Stimulated activated CD4-positive, alpha-beta T cell treated with anti-CD3 and anti-CD28 coated beads, Interleukin-12 subunit alpha, Interleukin-12 subunit beta, amount 100 ng/mL, for 48 hours (primary cell): Measurements from ENCODE around the gene CMC2.
A peak's percentile ranks its signal among the peaks of the same experiment; 100 is the strongest.

ENCODE experiments used
- DNase-seq, 3 donors: peaks; one replicate each; pipeline ENCODE4 v3.0.0-alpha.2; 2020; ENCODE audit warnings: low read depth in 2 of 3, low spot score in 1 of 3

The CMC2 gene

GRCh38 chr16:80932708-80933095 is 74.0 kb downstream of the CMC2 start:
- no peak for DNase-seq

- DNase-seq: no peak
Measured at GRCh38 chr16:80931801-80932707, 74.6 kb downstream of the CMC2 start.

- peak; percentile 21 to 45 (median 37) for DNase-seq
Measured at GRCh38 chr16:80924372-80924978, 82.2 kb downstream of the CMC2 start.

GRCh38 chr16:80923356-80923755 is 83.3 kb downstream of the CMC2 start:
- DNase-seq: no peak
